DMS153 treated with DMSO at 0.1 percent for 48 hours (cell line): Measurements from ENCODE around the gene SEPTIN10.

ENCODE experiments used
- DNase-seq: peaks from one replicate; lab custom pipeline; 2025; ENCODE audit not compliant: unreplicated experiment; lab: John Stamatoyannopoulos, UW

SEPTIN10 gene

DNA sequence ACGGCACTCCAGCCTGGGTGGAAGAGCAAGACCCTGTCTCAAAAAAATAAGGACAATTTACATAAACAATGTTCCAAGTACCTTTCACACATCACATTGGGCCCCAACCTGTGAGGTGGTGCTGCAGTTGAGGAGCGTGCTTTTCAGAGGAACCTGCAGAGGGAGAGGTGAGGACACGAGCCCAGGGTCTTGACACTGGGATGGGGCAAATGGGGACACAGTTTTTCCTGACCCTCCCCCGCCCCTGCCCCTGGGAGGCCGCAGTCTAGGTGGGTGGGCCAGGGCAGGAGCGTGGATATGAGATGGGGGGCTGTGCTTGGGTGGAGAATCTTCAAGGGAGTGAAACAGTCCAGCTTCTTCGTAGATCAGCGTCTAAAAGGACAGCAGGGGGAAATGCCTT, 112.9 kb downstream of the SEPTIN10 start:
- no peak for DNase-seq

DNA sequence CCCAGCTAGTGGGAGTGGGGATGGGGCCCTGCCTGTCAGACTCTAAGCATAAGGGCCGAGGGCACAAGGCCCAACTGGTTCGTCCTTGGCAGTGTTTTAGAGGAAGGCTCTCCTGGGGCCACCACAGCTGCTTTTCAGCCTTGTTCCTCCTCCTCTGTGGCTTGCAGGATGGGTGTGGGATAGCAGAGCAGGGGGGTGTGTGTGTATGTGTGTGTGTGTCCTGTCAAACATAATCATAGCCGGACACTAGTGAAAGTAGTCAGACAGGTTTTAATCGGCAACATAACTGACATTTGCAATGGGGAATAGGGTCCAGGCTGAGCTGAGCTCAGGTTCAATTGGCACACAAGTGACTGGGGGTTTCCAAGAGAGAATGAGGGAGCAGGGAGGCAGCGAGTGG, 114.2 kb downstream of the SEPTIN10 start:
- no peak for DNase-seq

DNA sequence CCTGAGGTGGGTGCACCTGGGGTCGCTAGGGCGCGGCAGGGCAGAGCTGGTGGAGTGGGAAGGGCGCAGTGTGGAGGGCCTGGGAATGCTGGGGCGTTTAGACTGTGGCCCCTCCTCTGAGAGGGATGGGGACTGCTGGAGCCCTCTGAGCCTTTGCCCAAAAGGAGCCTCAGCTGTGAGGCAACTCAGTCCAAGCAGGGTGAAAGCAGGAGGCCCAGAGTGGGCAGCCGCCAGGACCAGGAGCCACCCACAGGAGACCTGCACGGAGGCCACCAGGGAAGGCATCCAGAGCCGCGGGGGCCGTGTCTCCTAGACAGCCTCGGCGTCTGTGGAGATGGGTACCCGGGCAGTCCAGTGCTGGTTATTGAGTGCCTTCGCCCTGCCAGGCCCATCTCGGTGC, 114.9 kb downstream of the SEPTIN10 start:
- no peak for DNase-seq

DNA sequence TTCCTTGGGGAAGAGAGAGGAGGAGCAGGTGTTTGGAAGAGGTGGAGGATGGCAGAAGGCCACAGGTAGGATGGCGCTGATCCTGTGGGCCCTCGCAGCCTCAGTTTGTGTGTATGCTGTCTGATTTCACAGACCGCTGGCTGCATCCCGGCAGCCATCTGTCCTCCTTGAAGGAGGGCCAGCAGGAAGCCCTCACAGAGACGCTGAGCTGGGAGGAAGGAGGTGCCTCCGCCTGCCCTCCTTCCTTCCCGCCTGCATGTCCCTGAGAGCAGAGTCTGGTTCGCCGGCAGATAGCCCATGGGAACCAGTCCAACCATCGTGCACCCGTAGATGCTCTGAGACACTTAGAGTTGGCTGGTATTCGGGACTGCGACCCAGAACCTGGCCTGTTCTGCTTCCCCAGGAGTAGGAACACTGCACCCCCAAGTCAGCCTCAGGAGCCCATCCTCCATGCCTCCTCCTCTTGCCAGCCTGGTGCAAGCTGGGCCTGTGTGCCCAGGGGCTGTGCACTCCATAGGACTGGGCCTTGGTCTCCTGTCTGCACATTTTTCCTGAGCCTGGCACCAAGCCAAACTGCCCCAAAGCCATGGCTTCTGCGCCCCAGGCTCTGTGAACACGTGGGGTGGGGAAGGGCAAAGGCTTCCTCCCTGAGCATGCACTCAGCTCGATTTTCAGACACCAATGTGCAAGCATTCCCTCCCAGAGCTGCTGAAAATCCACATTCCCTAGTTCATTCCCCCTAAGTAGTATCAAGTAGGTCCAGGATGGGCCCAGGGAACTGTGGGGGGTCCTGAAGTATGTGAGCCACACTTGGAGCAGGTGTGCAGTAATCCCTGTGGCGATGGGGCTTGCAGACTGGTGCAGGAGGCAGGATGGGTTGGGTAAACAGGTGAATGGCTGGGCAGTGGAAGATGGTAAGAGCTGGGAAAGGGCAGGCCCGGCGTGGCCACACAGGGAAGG, 115.6 kb downstream of the SEPTIN10 start:
- DNase-seq: no peak

DNA sequence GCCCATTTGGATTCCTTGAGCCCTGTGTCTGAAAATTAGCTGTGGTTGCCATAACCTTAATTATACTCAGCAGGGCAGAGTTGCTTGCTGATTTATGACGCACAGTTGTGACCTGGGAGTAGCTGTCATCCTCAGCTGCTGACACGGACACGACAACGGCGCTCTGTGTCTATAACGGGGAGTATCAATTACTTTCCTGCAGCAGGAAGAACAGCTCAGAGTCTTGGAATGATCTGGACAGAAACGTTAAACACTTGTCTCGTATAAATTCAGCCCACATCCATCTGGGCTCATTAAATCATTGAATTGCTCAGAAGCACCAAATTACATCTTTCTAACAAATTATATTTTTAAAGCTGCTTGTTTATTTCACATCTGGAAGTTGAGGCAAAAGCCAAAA, 116.3 kb downstream of the SEPTIN10 start:
- no peak for DNase-seq

DNA sequence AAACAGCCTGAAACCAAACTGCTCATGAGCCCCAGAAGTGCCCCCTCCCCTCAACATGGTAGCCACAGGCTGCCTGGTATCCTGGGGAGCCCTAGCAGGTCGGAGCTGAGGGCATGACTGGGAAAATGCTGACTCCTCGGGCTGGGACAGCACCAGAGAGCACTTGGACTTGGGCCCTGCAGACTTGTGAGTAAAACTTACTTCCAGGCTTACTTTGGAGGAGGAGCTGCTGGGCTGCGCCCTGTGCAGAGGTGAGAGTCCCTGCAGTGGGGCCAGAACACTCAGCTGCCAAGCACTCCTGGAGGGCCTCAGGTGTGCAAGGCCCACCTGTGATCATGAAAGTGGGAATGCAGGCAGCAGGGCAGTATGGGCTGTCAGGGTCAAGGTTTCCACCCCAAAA, 119.4 kb downstream of the SEPTIN10 start:
- DNase-seq: no peak

DNA sequence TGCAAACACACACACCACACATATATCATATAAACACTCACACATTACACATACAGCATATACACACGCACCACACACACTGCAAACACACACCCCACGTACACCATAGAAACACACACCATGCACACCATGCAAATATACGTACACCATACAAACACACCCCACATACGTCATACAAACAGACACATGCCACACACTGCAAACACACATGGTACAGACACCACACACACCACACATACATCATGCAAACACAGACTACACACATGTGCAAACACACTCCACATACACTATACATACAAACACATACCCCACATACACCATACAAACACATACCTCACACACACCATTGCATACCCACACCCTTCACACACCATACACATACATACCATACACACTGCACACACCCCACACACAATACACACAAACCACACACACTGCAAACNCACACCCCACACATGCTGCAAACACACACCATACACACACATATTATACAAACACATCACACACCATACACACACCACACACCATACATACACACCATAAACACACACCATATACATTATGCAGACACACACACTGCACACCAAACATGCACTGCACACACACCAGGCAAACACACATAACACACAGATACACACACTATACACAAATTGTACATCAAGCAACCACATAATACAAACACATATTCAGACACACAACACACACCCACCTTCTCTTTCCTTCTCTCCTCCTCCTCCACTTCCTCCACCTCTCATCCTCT, 120.4 kb downstream of the SEPTIN10 start:
- no peak for DNase-seq
